A549 (cell line): Measurements from ENCODE around the gene DPCD. TPM values are rescaled to one million over a fixed set of nuclear protein-coding genes. Genes with fewer than 3 reads are reported as not detected.

Experiments used
- ATAC-seq, 2 experiments: fragments of 200-7000 bp in 1 of 2; fragments of >200 bp in 1 of 2; cut with Nextera tagmentation in 1 of 2; cut with Tn5 transposase in 1 of 2; 3 replicates each; pipeline versions ENCODE4 v1.8.0 to v1.9.1; 2018 to 2020; ENCODE audit warnings: mild to moderate bottlenecking in 1 of 2, moderate library complexity in 1 of 2
- CTCF ChIA-PET: fragments of 300-600 bp; sonication (Branson Sonifier 250); formaldehyde crosslinking; extraction: SDS; loops from one replicate; lab custom pipeline; 2021; ENCODE audit warnings: antibody characterized with exemption, inconsistent platforms; lab: Yijun Ruan, JAX
- POLR2A ChIA-PET: fragments of 350-600 bp; formaldehyde crosslinking; extraction: SDS; loops from one replicate; lab custom pipeline; 2021; ENCODE audit warnings: antibody characterized with exemption, inconsistent platforms; lab: Yijun Ruan, JAX
- DNase-seq, 2 experiments: peaks; one replicate each; pipeline versions ENCODE4 v3.0.0 to v3.0.0-alpha.2; 2011 to 2016; ENCODE audit warnings: low read depth in 1 of 2, low spot score in 1 of 2
- FAIRE-seq: peaks from 2 replicates; lab custom pipeline; 2011; peaks lifted over from hg19 to GRCh38; lab: Jason Lieb, UNC
- H3K27ac ChIP-seq, 2 experiments: fragments of >200 bp; sonication (Bioruptor Twin); formaldehyde crosslinking; 3 replicates each; pipeline ENCODE4 v1.5.1; 2016 to 2017
- H3K4me1 ChIP-seq: fragments of >200 bp; sonication (Bioruptor Twin); formaldehyde crosslinking; 3 replicates; pipeline ENCODE4 v1.6.1; 2016
- H3K4me2 ChIP-seq: fragments of >200 bp; sonication (Bioruptor Twin); formaldehyde crosslinking; 3 replicates; pipeline ENCODE4 v1.6.1; 2016
- H3K4me3 ChIP-seq: fragments of >200 bp; sonication (Bioruptor Twin); formaldehyde crosslinking; 3 replicates; pipeline ENCODE4 v1.5.1; 2016
- H3K9me3 ChIP-seq: fragments of >200 bp; sonication (Bioruptor Twin); formaldehyde crosslinking; 3 replicates; pipeline ENCODE4 v1.6.1; 2016
- CBX2 ChIP-seq: fragments of 200-600 bp; sonication (generic); IDR thresholded peaks from 2 replicates; pipeline ENCODE4 v1.6.1; 2016; ENCODE audit warnings: low read depth, mild to moderate bottlenecking, borderline replicate concordance
- CBX8 ChIP-seq: fragments of 200-600 bp; sonication (generic); IDR thresholded peaks from 2 replicates; pipeline ENCODE4 v1.6.1; 2016
- CHD2 ChIP-seq: fragments of 150-350 bp; IDR thresholded peaks from 2 replicates; pipeline ENCODE4 v1.6.1; 2014; ENCODE audit warnings: low read length; ENCODE audit not compliant: partially characterized antibody
- EHF ChIP-seq: fragments of 250-450 bp; sonication (Bioruptor Pico); IDR thresholded peaks from 2 replicates; pipeline ENCODE4 v1.5.0; 2020; ENCODE audit warnings: mild to moderate bottlenecking
- EHMT2 ChIP-seq: fragments of 200-600 bp; sonication (generic); IDR thresholded peaks from 2 replicates; pipeline ENCODE4 v1.6.1; 2016; ENCODE audit warnings: antibody characterized with exemption, low read depth, mild to moderate bottlenecking, moderate library complexity
- FOSL2 ChIP-seq, 2 experiments: fragments of 450-650 bp in 1 of 2; fragments of >200 bp in 1 of 2; sonication (Bioruptor Twin) in 1 of 2; formaldehyde crosslinking; IDR thresholded peaks; 2 replicates each; pipeline versions ENCODE4 v1.5.0 to v1.6.1; 2016 to 2020; ENCODE audit warnings: mild to moderate bottlenecking in 1 of 2, moderate library complexity in 1 of 2
- FOXS1 ChIP-seq: fragments of 250-450 bp; sonication (Bioruptor Pico); IDR thresholded peaks from 2 replicates; pipeline ENCODE4 v1.5.0; 2020; ENCODE audit warnings: mild to moderate bottlenecking, moderate library complexity
- HEYL ChIP-seq: fragments of 250-450 bp; sonication (Bioruptor Pico); IDR thresholded peaks from 2 replicates; pipeline ENCODE4 v1.8.0; 2021; ENCODE audit warnings: mild to moderate bottlenecking, moderate library complexity
- HOXA7 ChIP-seq: fragments of 250-450 bp; sonication (Bioruptor Pico); IDR thresholded peaks from 2 replicates; pipeline ENCODE4 v1.5.0; 2020; ENCODE audit warnings: mild to moderate bottlenecking, moderate library complexity
- JUN ChIP-seq, 2 experiments: fragments of >200 bp; sonication (Bioruptor Twin); formaldehyde crosslinking; IDR thresholded peaks; 2 replicates in 1 of 2; 3 replicates in 1 of 2; pipeline ENCODE4 v1.6.1; 2016 to 2017
- JUNB ChIP-seq: fragments of >200 bp; sonication (Bioruptor Twin); formaldehyde crosslinking; IDR thresholded peaks from 2 replicates; pipeline ENCODE4 v1.6.1; 2016
- KDM5A ChIP-seq: fragments of 200-600 bp; sonication (generic); IDR thresholded peaks from 2 replicates; pipeline ENCODE4 v1.6.1; 2016; ENCODE audit warnings: antibody characterized with exemption, mild to moderate bottlenecking
- MAZ ChIP-seq: fragments of 150-350 bp; IDR thresholded peaks from 2 replicates; pipeline ENCODE4 v1.6.1; 2014; ENCODE audit warnings: antibody characterized with exemption, low read depth, low read length, borderline replicate concordance
- MYC ChIP-seq: IDR thresholded peaks from 2 replicates; pipeline ENCODE4 v1.6.1; 2012; ENCODE audit warnings: mild to moderate bottlenecking, inconsistent platforms, low read length, improper control_type of control experiment, borderline replicate concordance
- NR3C1 ChIP-seq: fragments of >200 bp; sonication (Bioruptor Twin); formaldehyde crosslinking; IDR thresholded peaks from 3 replicates; pipeline ENCODE4 v1.6.1; 2017
- POLR2A ChIP-seq: IDR thresholded peaks from 2 replicates; pipeline ENCODE4 v1.6.1; 2012; ENCODE audit warnings: mild to moderate bottlenecking, low read length
- POLR2AphosphoS2 ChIP-seq: conservative IDR thresholded peaks from 2 replicates; pipeline ENCODE4 v1.6.1; 2012; ENCODE audit warnings: low read length, improper control_type of control experiment, inconsistent platforms
- RARB ChIP-seq: fragments of 250-450 bp; sonication (Bioruptor Pico); IDR thresholded peaks from 2 replicates; pipeline ENCODE4 v1.8.0; 2021; ENCODE audit warnings: mild to moderate bottlenecking, moderate library complexity
- RCOR1 ChIP-seq: fragments of 150-350 bp; IDR thresholded peaks from 2 replicates; pipeline ENCODE4 v1.6.1; 2014; ENCODE audit warnings: antibody characterized with exemption, low read length, low read depth
- SMC3 ChIP-seq: fragments of >200 bp; sonication (Bioruptor Twin); formaldehyde crosslinking; IDR thresholded peaks from 3 replicates; pipeline ENCODE4 v1.6.1; 2018; ENCODE audit warnings: inconsistent platforms
- TFCP2L1 ChIP-seq: fragments of 250-450 bp; sonication (Bioruptor Pico); IDR thresholded peaks from 2 replicates; pipeline ENCODE4 v1.5.0; 2021; ENCODE audit warnings: mild to moderate bottlenecking
- TP53 ChIP-seq: fragments of 250-450 bp; sonication (Bioruptor Pico); IDR thresholded peaks from 2 replicates; pipeline ENCODE4 v1.5.0; 2021; ENCODE audit warnings: mild to moderate bottlenecking, moderate library complexity
- ZSCAN20 ChIP-seq: fragments of 250-450 bp; sonication (Bioruptor Pico); IDR thresholded peaks from 2 replicates; pipeline ENCODE4 v1.8.0; 2022; ENCODE audit warnings: mild to moderate bottlenecking, moderate library complexity
- WGBS: methylation state at CpG from one replicate; pipeline ENCODE4 v1.1.6; 2017; ENCODE audit errors: missing lambda C conversion rate; 5-methylcytosine and 5-hydroxymethylcytosine counted together
- polyA plus RNA-seq, 4 experiments: library from polyadenylated mRNA; depleted of rRNA in 3 of 4; stranded (reverse); fragments of >200 nt; fragmentation: RNase III in 1 of 4; extraction: RNeasy Plus Mini Kit Qiagen cat#74134 plus additional on column Dnase treatment in 1 of 4; gene quantifications; 2 replicates in 3 of 4; 3 replicates in 1 of 4; pipeline ENCODE4 v1.2.3, GENCODE V29; 2011 to 2017
- TF ChIP-seq, protein P1 (sequence below): fragments of 450-650 bp; IDR thresholded peaks from 2 replicates; pipeline ENCODE4 v1.6.1; 2014; ENCODE audit warnings: antibody characterized with exemption
- TF ChIP-seq, protein P2 (sequence below): fragments of 250-450 bp; sonication (Bioruptor Pico); IDR thresholded peaks from 2 replicates; pipeline ENCODE4 v1.5.0; 2021; ENCODE audit warnings: mild to moderate bottlenecking, moderate library complexity, borderline replicate concordance
- TF ChIP-seq, protein P3 (sequence below): IDR thresholded peaks from 2 replicates; pipeline ENCODE4 v1.6.1; 2012
- TF ChIP-seq, protein P4 (sequence below): fragments of 250-450 bp; sonication (Bioruptor Pico); IDR thresholded peaks from 2 replicates; pipeline ENCODE4 v1.5.0; 2020; ENCODE audit warnings: low read depth, mild to moderate bottlenecking, moderate library complexity
- TF ChIP-seq, protein P5 (sequence below): IDR thresholded peaks from 2 replicates; pipeline ENCODE4 v1.6.1; 2012
- TF ChIP-seq, protein P6 (sequence below): fragments of 150-350 bp; IDR thresholded peaks from 2 replicates; pipeline ENCODE4 v1.6.1; 2014; ENCODE audit warnings: low read depth, mild to moderate bottlenecking, low read length

Gene DPCD
- polyA plus RNA-seq, 2 of the 4 experiments (the other 2 are of a cell fraction), result 37.4 to 40.8 TPM

DNA sequence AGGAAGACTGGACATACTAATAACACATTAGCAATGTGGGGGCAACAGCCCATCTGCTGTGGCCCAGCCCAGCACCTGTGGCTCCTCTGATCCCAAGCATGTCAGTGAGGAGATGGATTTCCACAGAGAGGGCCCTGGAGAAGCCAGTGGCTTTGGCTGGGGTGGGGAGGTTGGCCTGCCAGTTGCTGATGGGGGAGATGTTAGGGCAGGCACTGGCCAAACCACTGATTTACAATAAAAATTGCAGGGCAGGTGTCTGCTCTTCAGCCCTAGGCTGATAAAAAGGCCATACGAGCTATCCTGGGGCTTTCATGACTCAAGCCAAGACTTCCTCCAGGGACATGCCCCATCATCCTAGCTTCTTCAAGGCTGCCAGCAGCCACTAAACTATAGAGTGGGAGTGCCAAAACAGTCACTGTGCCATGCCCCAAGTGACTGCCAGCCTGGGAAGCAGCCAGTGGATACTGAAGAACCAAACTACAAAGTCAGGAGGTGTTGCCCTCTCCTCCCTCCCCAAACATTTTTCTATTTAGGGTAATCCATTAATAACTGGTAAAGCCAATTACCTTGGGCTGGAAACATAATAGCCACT, 37.8 kb downstream of the DPCD start:
- Histone ChIP-seq H3K9me3 (no peaks in the 10 kb centered on the region), H3K4me1 (no peaks in the 10 kb centered on the region), H3K27ac (no peak overlapping the region), H3K4me3 (no peak overlapping the region), H3K4me2 (no peak overlapping the region)
- 94% methylated on average over 1 of the region's 1 CpG for WGBS
- ATAC-seq (no peak; a peak in 1 of 6 replicates), FAIRE-seq (no peak), DNase-seq (no peak)
- ChIA-PET POLR2A (no interaction called here), CTCF (interaction anchor here (1.4 kb wide), 1 partner anchor 21 kb away, joined by 5 read pairs; no protein-coding TSS in a partner anchor)
- TF ChIP-seq CBX8 (no peak), JUN (IDR thresholded peaks at IDR 0.05) (no peak), FOXS1 (no peak), MYC (no peak)

DNA sequence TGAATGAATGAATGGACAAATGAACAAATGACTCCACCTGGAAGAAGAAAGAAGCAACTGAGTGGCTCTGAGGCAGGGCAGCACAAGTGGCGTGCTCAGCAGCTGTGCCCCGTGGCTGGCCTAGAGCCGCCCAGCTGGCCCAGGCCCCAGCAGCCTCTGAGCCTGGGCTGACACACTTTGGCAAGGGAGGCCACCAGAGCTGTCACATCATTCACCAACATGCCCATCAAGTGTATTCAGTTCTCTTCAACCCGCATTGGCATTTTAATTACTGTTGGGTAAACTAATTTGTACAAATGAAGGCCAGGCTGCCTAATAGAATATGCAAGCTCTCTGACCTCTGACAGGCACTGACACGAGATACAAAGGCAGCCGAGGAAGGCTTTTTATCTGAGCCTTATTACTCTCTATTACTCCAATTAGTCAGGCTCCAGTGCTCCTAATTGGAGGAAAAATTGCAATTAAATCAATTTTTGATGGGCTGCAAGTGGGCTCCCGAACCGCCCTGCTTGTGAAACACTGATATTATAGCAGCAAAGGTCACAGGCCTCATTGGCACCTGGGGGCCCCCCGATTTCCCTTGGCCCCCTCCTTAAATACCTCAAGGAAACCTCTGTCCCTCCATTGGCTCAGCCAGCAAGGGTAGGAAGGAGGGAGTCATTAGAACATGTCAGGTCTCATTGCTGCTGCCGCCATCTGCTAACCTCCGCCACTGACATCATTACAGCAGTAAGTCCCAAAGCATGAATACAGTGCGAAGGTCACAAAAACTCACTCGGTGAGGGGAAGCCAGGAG, 41.9 kb downstream of the DPCD start:
- no peaks in the 10 kb centered on the region for H3K9me3 ChIP-seq
- no peak for DNase-seq
- ATAC-seq, result no peak
- ChIA-PET CTCF (interaction anchor here (1.2 kb wide), 1 partner anchor 152 kb away, joined by 3 read pairs; no protein-coding TSS in a partner anchor), POLR2A (no interaction called here)
- no peaks in the 10 kb centered on the region for H3K4me1 ChIP-seq
- no peak overlapping the region for H3K4me3 ChIP-seq
- no peak for FAIRE-seq
- H3K4me2 ChIP-seq, result no peak overlapping the region
- WGBS, result 92% methylated on average over 13 of the region's 13 CpGs
- no peak overlapping the region for H3K27ac ChIP-seq
- TF ChIP-seq CBX8 (no peak), EHMT2 (no peak), NR3C1 (no peak), TP53 (no peak), HOXA7 (CRISPR knock-in tag) (no peak), CBX2 (no peak), MAZ (no peak), TFCP2L1 (CRISPR knock-in tag) (no peak), FOSL2 (IDR thresholded peaks at IDR 0.05) (no peak), FOSL2 (CRISPR knock-in tag; IDR thresholded peaks at IDR 0.05) (no peak), RCOR1 (no peak)
- TF ChIP-seq, protein P1, sequence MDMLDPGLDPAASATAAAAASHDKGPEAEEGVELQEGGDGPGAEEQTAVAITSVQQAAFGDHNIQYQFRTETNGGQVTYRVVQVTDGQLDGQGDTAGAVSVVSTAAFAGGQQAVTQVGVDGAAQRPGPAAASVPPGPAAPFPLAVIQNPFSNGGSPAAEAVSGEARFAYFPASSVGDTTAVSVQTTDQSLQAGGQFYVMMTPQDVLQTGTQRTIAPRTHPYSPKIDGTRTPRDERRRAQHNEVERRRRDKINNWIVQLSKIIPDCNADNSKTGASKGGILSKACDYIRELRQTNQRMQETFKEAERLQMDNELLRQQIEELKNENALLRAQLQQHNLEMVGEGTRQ, result no peak
- TF ChIP-seq, protein P2, sequence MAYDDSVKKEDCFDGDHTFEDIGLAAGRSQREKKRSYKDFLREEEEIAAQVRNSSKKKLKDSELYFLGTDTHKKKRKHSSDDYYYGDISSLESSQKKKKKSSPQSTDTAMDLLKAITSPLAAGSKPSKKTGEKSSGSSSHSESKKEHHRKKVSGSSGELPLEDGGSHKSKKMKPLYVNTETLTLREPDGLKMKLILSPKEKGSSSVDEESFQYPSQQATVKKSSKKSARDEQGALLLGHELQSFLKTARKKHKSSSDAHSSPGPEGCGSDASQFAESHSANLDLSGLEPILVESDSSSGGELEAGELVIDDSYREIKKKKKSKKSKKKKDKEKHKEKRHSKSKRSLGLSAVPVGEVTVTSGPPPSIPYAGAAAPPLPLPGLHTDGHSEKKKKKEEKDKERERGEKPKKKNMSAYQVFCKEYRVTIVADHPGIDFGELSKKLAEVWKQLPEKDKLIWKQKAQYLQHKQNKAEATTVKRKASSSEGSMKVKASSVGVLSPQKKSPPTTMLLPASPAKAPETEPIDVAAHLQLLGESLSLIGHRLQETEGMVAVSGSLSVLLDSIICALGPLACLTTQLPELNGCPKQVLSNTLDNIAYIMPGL (CRISPR knock-in tag), result no peak
- TF ChIP-seq, protein P3, sequence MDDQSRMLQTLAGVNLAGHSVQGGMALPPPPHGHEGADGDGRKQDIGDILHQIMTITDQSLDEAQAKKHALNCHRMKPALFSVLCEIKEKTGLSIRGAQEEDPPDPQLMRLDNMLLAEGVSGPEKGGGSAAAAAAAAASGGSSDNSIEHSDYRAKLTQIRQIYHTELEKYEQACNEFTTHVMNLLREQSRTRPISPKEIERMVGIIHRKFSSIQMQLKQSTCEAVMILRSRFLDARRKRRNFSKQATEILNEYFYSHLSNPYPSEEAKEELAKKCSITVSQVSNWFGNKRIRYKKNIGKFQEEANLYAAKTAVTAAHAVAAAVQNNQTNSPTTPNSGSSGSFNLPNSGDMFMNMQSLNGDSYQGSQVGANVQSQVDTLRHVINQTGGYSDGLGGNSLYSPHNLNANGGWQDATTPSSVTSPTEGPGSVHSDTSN, result no peak
- TF ChIP-seq, protein P4, sequence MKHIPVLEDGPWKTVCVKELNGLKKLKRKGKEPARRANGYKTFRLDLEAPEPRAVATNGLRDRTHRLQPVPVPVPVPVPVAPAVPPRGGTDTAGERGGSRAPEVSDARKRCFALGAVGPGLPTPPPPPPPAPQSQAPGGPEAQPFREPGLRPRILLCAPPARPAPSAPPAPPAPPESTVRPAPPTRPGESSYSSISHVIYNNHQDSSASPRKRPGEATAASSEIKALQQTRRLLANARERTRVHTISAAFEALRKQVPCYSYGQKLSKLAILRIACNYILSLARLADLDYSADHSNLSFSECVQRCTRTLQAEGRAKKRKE (CRISPR knock-in tag), result no peak

DNA sequence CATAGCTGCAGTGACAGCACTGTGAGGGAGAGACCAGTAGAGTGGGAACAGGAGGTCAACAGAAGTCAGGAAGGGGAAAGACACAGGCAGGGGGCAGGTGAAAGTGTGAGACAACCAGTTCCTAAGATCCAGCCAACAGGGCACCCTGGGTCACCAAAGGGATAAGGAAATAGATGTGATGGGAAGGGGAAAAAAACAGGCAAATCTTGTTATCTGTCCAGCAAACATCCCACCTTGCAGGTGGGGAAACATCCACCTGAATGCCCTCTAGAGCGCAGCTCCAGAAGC, 42.5 kb downstream of the DPCD start:
- WGBS, result 91% methylated on average over 1 of the region's 1 CpG
- Histone ChIP-seq H3K9me3 (no peaks in the 10 kb centered on the region), H3K27ac (no peak overlapping the region), H3K4me1 (no peaks in the 10 kb centered on the region), H3K4me2 (no peak overlapping the region), H3K4me3 (no peak overlapping the region)
- ATAC-seq, result no peak
- FAIRE-seq, result no peak
- ChIA-PET POLR2A (no interaction called here), CTCF (interaction anchor here (1.2 to 1.4 kb wide), 2 partner anchors 9 to 152 kb away, joined by 3 read pairs; no protein-coding TSS in a partner anchor)
- no peak for DNase-seq
- TF ChIP-seq JUNB (no peak), TFCP2L1 (CRISPR knock-in tag) (no peak), EHF (no peak), CBX2 (no peak), RARB (no peak), ZSCAN20 (CRISPR knock-in tag) (no peak), HEYL (CRISPR knock-in tag) (no peak), POLR2AphosphoS2 (no peak), FOSL2 (IDR thresholded peaks at IDR 0.05) (no peak), FOSL2 (CRISPR knock-in tag; IDR thresholded peaks at IDR 0.05) (no peak), POLR2A (no peak), CHD2 (no peak), SMC3 (no peak), KDM5A (no peak)
- TF ChIP-seq, protein P5, sequence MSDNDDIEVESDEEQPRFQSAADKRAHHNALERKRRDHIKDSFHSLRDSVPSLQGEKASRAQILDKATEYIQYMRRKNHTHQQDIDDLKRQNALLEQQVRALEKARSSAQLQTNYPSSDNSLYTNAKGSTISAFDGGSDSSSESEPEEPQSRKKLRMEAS, result no peak
- TF ChIP-seq, protein P6, sequence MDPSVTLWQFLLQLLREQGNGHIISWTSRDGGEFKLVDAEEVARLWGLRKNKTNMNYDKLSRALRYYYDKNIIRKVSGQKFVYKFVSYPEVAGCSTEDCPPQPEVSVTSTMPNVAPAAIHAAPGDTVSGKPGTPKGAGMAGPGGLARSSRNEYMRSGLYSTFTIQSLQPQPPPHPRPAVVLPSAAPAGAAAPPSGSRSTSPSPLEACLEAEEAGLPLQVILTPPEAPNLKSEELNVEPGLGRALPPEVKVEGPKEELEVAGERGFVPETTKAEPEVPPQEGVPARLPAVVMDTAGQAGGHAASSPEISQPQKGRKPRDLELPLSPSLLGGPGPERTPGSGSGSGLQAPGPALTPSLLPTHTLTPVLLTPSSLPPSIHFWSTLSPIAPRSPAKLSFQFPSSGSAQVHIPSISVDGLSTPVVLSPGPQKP, result no peak
